OCI-LY1 (cell line): ENCODE results near the gene ZNF484.
"Not testable (repeated sequence)": the region's sequence is repeated elsewhere in the genome, so short reads cannot be mapped to it uniquely, and the experiment has no call there.

Source experiments
- H2AFZ ChIP-seq: fragments of 200-600 bp; sonication (generic), shearing (Covaris generic); 2 replicates; pipeline ENCODE4 v1.6.0; 2014; ENCODE audit warnings: antibody characterized with exemption, mild to moderate bottlenecking, low read length
- H3F3A ChIP-seq: fragments of 200-600 bp; sonication (generic), shearing (Covaris generic); 2 replicates; pipeline ENCODE4 v1.6.0; 2014; ENCODE audit warnings: mild to moderate bottlenecking, antibody characterized with exemption, low read length, moderate library complexity; ENCODE audit not compliant: insufficient read depth
- H3K27ac ChIP-seq: fragments of 200-600 bp; sonication (generic); 2 replicates; pipeline ENCODE4 v1.5.1; 2014; ENCODE audit warnings: low read length, mixed run types, mild to moderate bottlenecking, low read depth; ENCODE audit not compliant: poor library complexity, severe bottlenecking
- H3K27me3 ChIP-seq: fragments of 200-600 bp; sonication (generic); 2 replicates; pipeline ENCODE4 v1.6.0; 2014; ENCODE audit warnings: antibody characterized with exemption, mild to moderate bottlenecking, low read length, moderate library complexity; ENCODE audit not compliant: insufficient read depth
- H3K36me3 ChIP-seq: fragments of 200-600 bp; sonication (generic); 2 replicates; pipeline ENCODE4 v1.6.1; 2014; ENCODE audit warnings: mild to moderate bottlenecking, antibody characterized with exemption, low read length, moderate library complexity, mixed read lengths; ENCODE audit not compliant: insufficient read depth
- H3K4me1 ChIP-seq: fragments of 200-600 bp; sonication (generic); 2 replicates; pipeline ENCODE4 v1.5.1; 2014; ENCODE audit warnings: mild to moderate bottlenecking, low read length, moderate library complexity; ENCODE audit not compliant: insufficient read depth, severe bottlenecking
- H3K4me2 ChIP-seq: fragments of 200-600 bp; sonication (generic), shearing (Covaris generic); 2 replicates; pipeline ENCODE4 v1.6.1; 2014; ENCODE audit warnings: low read length
- H3K4me3 ChIP-seq: fragments of 200-600 bp; sonication (generic); 2 replicates; pipeline ENCODE4 v1.5.1; 2014; ENCODE audit warnings: low read length, low read depth, mild to moderate bottlenecking, mixed read lengths; ENCODE audit not compliant: poor library complexity, severe bottlenecking
- H3K79me2 ChIP-seq: fragments of 200-600 bp; shearing (Covaris generic); 2 replicates; pipeline ENCODE4 v1.6.1; 2016; ENCODE audit warnings: mixed run types, low read length, mixed read lengths; ENCODE audit not compliant: insufficient read depth
- H3K9ac ChIP-seq: fragments of 200-600 bp; sonication (generic), shearing (Covaris generic); 2 replicates; pipeline ENCODE4 v1.6.1; 2014; ENCODE audit warnings: mild to moderate bottlenecking, low read length, mixed read lengths
- H3K9me2 ChIP-seq: fragments of 200-600 bp; sonication (generic), shearing (Covaris generic); 2 replicates; pipeline ENCODE4 v1.6.1; 2014; ENCODE audit warnings: low read depth, mild to moderate bottlenecking, low read length, mixed read lengths
- H3K9me3 ChIP-seq: fragments of 200-600 bp; shearing (Covaris generic); 2 replicates; pipeline ENCODE4 v1.6.1; 2014; ENCODE audit warnings: low read length, mixed read lengths
- H4K20me1 ChIP-seq: fragments of 200-600 bp; sonication (generic), shearing (Covaris generic); 2 replicates; pipeline ENCODE4 v1.6.0; 2016; ENCODE audit warnings: mild to moderate bottlenecking, low read length; ENCODE audit not compliant: insufficient read depth
- EZH2 ChIP-seq: fragments of 200-600 bp; sonication (generic), shearing (Covaris generic); IDR thresholded peaks from 2 replicates; pipeline ENCODE4 v1.8.0; 2017; ENCODE audit warnings: borderline replicate concordance, mixed run types, mild to moderate bottlenecking, antibody characterized with exemption, low read length, moderate library complexity, mixed read lengths
- TF ChIP-seq, protein P1 (sequence below): fragments of 200-600 bp; sonication (generic), shearing (Covaris generic); IDR thresholded peaks from 2 replicates; pipeline ENCODE4 v1.5.1; 2017; ENCODE audit warnings: mild to moderate bottlenecking, antibody characterized with exemption, low read length, moderate library complexity, mixed read lengths

ZNF484 gene

DNA sequence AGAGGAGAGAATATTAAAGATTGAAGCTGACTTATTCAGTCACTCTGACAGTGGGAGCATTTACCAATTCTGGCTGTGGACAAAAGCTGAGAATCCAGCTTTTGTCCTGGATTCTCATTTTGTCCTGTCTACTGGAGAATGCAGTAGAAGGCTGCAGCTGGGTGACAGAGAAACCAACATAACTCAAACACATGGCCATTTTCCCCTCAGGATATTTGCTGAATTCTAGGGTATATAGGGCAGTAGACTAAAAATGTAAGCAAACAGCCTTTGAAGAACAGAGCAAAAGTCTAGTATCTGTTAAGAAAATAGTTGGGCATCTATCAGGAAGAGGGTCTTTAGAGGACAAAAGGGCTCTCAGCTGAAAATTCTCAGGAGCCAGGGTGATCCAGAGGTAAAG lies 20.6 kb downstream of the ZNF484 start:
- Histone ChIP-seq H3K4me2 (no peak overlapping the region), H3K27me3 (no peaks in the 10 kb centered on the region), H4K20me1 (no peaks in the 10 kb centered on the region), H3K4me1 (no peaks in the 10 kb centered on the region), H3K79me2 (no peaks in the 10 kb centered on the region), H3K9me3 (peaks cover 10% of the 10 kb centered on the region), H3F3A (no peaks in the 10 kb centered on the region), H3K36me3 (peaks cover 83% of the 10 kb centered on the region), H2AFZ (no peak overlapping the region), H3K27ac (no peak overlapping the region), H3K9me2 (no peaks in the 10 kb centered on the region), H3K9ac (no peak overlapping the region), H3K4me3 (no peak overlapping the region)
- TF ChIP-seq, protein P1, sequence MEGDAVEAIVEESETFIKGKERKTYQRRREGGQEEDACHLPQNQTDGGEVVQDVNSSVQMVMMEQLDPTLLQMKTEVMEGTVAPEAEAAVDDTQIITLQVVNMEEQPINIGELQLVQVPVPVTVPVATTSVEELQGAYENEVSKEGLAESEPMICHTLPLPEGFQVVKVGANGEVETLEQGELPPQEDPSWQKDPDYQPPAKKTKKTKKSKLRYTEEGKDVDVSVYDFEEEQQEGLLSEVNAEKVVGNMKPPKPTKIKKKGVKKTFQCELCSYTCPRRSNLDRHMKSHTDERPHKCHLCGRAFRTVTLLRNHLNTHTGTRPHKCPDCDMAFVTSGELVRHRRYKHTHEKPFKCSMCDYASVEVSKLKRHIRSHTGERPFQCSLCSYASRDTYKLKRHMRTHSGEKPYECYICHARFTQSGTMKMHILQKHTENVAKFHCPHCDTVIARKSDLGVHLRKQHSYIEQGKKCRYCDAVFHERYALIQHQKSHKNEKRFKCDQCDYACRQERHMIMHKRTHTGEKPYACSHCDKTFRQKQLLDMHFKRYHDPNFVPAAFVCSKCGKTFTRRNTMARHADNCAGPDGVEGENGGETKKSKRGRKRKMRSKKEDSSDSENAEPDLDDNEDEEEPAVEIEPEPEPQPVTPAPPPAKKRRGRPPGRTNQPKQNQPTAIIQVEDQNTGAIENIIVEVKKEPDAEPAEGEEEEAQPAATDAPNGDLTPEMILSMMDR = no peak
- no peak for TF ChIP-seq EZH2

DNA sequence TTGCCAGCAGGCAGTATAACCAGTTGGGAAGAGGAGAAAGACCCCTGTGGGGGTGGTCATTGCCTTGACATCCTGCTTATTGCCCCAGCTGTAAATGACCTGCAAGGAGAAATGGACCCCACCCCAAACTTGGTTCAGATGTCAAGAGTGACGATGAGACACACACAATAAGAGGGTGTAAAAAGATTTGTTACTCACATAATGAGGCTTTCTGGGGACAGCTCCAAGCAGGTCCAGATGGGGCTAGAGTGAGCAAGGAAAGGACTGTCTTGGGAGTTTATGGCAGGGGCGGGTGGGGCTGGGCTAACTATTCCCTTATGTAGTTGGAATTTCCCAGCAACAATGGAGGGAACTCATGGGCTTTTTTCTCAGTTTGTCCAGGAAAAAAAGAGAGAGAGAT lies 24.1 kb downstream of the ZNF484 start:
- TF ChIP-seq, protein P1 = no peak
- no peak for TF ChIP-seq EZH2
- H3K36me3 ChIP-seq = peaks cover 86% of the 10 kb centered on the region

DNA sequence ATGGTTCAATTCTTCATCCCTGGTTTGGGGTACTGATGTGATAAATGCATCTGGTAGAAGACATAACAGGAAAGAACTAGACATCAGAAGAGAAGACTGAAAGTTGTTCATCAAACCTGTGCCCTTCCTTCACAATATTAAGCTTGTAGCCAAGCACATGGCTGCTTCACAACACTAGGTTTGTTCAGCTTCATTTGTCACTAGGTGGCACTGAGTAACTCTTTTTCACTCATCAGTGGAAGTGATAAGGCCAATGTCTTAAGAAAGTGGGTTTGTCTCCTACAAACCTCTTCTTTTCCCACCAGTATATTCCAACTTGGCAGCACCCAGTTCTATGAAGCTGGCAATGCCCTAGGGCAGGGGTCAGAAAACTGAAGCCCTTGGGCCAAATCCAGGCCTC lies 26.9 kb downstream of the ZNF484 start:
- no peak overlapping the region for H2AFZ ChIP-seq
- no peak overlapping the region for H3K4me2 ChIP-seq
- TF ChIP-seq, protein P1 = no peak
- TF ChIP-seq EZH2 = no peak
- H4K20me1 ChIP-seq = no peaks in the 10 kb centered on the region
- H3F3A ChIP-seq = no peaks in the 10 kb centered on the region; the same call in 1 of the 2 replicates
- no peaks in the 10 kb centered on the region for H3K27me3 ChIP-seq
- H3K9ac ChIP-seq = no peak overlapping the region
- H3K4me3 ChIP-seq = no peak overlapping the region
- peaks cover 87% of the 10 kb centered on the region for H3K36me3 ChIP-seq
- H3K9me3 ChIP-seq = peaks cover 29% of the 10 kb centered on the region
- no peaks in the 10 kb centered on the region for H3K4me1 ChIP-seq
- no peaks in the 10 kb centered on the region for H3K79me2 ChIP-seq
- no peaks in the 10 kb centered on the region for H3K9me2 ChIP-seq
- H3K27ac ChIP-seq = no peak overlapping the region

More for the DNA sequence above, 24.1 kb downstream of the ZNF484 start:
- Histone ChIP-seq H3K27me3 (no peaks in the 10 kb centered on the region), H4K20me1 (no peaks in the 10 kb centered on the region), H3K4me1 (no peaks in the 10 kb centered on the region), H3K9me2 (no peaks in the 10 kb centered on the region), H3K27ac (no peak overlapping the region), H3K4me2 (no peak overlapping the region), H2AFZ (no peak overlapping the region), H3K4me3 (no peak overlapping the region), H3K9me3 (0 out of 2 replicates have a peak, but pooled peaks cover 7% of the 10 kb centered on the region), H3F3A (no peaks in the 10 kb centered on the region), H3K79me2 (no peaks in the 10 kb centered on the region), H3K9ac (no peak overlapping the region)

DNA sequence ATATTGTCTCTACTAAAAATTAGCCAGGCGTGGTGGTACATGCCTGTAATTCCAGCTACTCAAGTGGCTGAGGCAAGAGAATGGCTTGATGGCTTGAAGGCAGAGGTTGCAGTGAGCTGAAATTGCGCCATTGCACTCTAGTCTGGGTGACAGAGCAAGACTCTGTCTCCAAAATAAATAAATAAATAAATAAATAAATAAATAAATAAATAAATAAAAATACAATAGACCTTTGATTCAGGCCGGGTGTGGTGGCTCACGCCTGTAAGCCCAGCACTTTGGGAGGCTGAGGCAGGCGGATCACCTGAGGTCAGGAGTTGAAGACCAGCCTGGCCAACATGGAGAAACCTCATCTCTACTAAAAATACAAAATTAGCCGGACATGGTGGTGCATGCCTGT lies 29.1 kb downstream of the ZNF484 start:
- not testable (repeated sequence) for H4K20me1 ChIP-seq, H3K9ac ChIP-seq, H3K27ac ChIP-seq, H3K79me2 ChIP-seq, H3K27me3 ChIP-seq, H3K4me3 ChIP-seq, H3F3A ChIP-seq, H2AFZ ChIP-seq, H3K9me2 ChIP-seq, H3K4me2 ChIP-seq, H3K4me1 ChIP-seq
- Histone ChIP-seq H3K9me3 (peaks cover 45% of the 10 kb centered on the region), H3K36me3 (peaks cover 68% of the 10 kb centered on the region)
